Esophagus squamous epithelium (tissue), 4 donors: ENCODE results near the gene LIN9.

ENCODE experiments used
- CTCF ChIP-seq, 6 experiments: fragments of 450-650 bp in 4 of 6; fragments of 200-600 bp in 2 of 6; sonication (generic) in 2 of 6; IDR thresholded peaks; one replicate each; pipeline ENCODE4 v1.5.1; 2016 to 2019; ENCODE audit warnings: antibody characterized with exemption in 6 of 6, mild to moderate bottlenecking in 4 of 6, moderate library complexity in 4 of 6
- POLR2A ChIP-seq, 4 donors: fragments of 450-650 bp; IDR thresholded peaks; one replicate each; pipeline ENCODE4 v1.6.1; 2017; ENCODE audit warnings: antibody characterized with exemption in 4 of 4, mild to moderate bottlenecking in 4 of 4, moderate library complexity in 3 of 4

GRCh38 chr1:226233293-226233692 is 75.7 kb downstream of the LIN9 start:
- no peak for TF ChIP-seq CTCF (IDR thresholded peaks at IDR 0.05)
- TF ChIP-seq POLR2A (IDR thresholded peaks at IDR 0.05), result no peak
